Measurements from ENCODE around the gene SEMA5A.

The SEMA5A gene

DNA sequence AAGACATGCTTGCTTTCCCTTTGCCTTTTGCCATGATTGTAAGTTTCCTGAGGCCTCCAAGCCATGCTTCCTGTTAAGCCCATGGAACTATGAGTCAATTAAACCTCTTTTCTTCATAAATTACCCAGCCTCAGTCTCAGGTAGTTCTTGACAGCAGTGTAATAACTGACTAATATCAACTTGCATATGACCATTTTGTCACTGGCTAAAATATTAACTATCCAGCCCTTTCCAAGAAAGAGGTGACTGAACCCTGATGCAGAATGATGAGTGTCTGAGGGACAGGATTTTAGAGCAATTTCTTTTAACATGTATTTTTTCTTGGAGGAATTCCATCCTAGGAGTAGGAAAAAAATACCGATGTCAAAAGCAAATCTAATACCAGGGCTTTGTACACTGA is 266.1 kb downstream of the SEMA5A start:
- H3K23ac ChIP-seq (ENCODE audit: low read length) = no peak overlapping the region
- H4K5ac ChIP-seq (ENCODE audit: low read length) = no peak overlapping the region
- H3K4me2 ChIP-seq (ENCODE audit: low read length) = no peak overlapping the region
- no peaks in the 10 kb centered on the region for H3K36me3 ChIP-seq (ENCODE audit: control insufficient read depth, insufficient read depth, low read length)
- DNase-seq = no peak
- no peak overlapping the region for H3K18ac ChIP-seq (ENCODE audit: low read length)
- H4K8ac ChIP-seq (ENCODE audit: low read depth, low read length) = no peak overlapping the region
- H3K4ac ChIP-seq (ENCODE audit: low read depth, low read length) = no peak overlapping the region
- no peaks in the 10 kb centered on the region for H3K79me2 ChIP-seq (ENCODE audit: control insufficient read depth, insufficient read depth, low read length)
- no peak overlapping the region for H2BK15ac ChIP-seq (replicated peaks; ENCODE audit: low read depth)
- H3K4me3 ChIP-seq (ENCODE audit: low read length) = no peak overlapping the region
- no peak overlapping the region for H2BK120ac ChIP-seq (ENCODE audit: low read depth, low read length)
- no peaks in the 10 kb centered on the region for H3K79me1 ChIP-seq (ENCODE audit: low read length)
- no peak overlapping the region for H3K56ac ChIP-seq (ENCODE audit: low read length)
- H3K27ac ChIP-seq (ENCODE audit: low read depth, low read length) = no peak overlapping the region
- no CpG with 5 or more reads among the region's 1 CpG for WGBS (ENCODE audit: extremely low coverage, insufficient coverage, low lambda C conversion rate)
- no peak overlapping the region for H3K9ac ChIP-seq (ENCODE audit: low read length)
- no peak overlapping the region for H2BK5ac ChIP-seq (ENCODE audit: low read length)
- H3K4me1 ChIP-seq (ENCODE audit: control insufficient read depth, low read depth, low read length) = no peaks in the 10 kb centered on the region
- no peaks in the 10 kb centered on the region for H3K27me3 ChIP-seq (ENCODE audit: insufficient read depth, low read length, poor library complexity)
- no peak overlapping the region for H2AK5ac ChIP-seq (ENCODE audit: low read length)

DNA sequence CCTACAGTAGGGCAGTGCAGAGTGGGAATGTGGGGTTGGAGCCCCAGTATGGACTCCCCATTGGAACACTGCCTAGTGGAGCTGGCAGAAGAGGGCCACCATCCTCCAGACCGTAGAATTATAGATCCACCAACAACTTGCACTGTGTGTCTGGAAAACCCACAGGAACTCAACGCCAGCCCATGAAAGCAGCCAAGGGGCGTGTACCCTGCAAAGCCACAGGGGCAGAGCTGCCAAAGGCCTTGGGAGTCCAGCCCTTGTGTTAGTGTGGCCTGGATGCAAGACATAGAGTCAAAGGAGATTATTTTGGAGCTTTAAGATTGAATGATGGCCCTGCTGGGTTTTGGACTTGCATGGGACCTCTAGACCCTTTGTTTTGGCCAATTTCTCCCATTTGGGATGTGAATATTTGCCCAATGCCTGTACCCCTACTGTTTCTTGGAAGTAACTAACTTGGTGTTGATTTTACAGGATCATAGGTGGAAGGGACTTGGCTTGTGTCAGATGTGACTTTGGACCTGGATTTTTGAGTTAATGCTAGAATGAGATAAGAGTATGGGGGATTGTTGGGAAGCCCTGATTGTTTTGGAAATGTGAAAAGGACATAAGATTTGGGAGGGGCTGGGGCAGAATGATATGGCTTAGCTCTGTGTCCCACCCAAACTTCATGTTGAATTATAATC is 266.8 kb downstream of the SEMA5A start:
- H4K5ac ChIP-seq (ENCODE audit: low read length) = no peak overlapping the region
- H2BK120ac ChIP-seq (ENCODE audit: low read depth, low read length) = no peak overlapping the region
- H3K79me1 ChIP-seq (ENCODE audit: low read length) = no peaks in the 10 kb centered on the region
- H3K56ac ChIP-seq (ENCODE audit: low read length) = no peak overlapping the region
- H3K79me2 ChIP-seq (ENCODE audit: control insufficient read depth, insufficient read depth, low read length) = no peaks in the 10 kb centered on the region
- no peak overlapping the region for H3K4me2 ChIP-seq (ENCODE audit: low read length)
- H2BK15ac ChIP-seq (replicated peaks; ENCODE audit: low read depth) = no peak overlapping the region
- WGBS (ENCODE audit: extremely low coverage, insufficient coverage, low lambda C conversion rate) = no CpG with 5 or more reads among the region's 3 CpGs
- H2AK5ac ChIP-seq (ENCODE audit: low read length) = no peak overlapping the region
- no peaks in the 10 kb centered on the region for H3K4me1 ChIP-seq (ENCODE audit: control insufficient read depth, low read depth, low read length)
- no peak overlapping the region for H3K9ac ChIP-seq (ENCODE audit: low read length)
- H3K27ac ChIP-seq (ENCODE audit: low read depth, low read length) = no peak overlapping the region
- H2BK5ac ChIP-seq (ENCODE audit: low read length) = no peak overlapping the region
- H3K4me3 ChIP-seq (ENCODE audit: low read length) = no peak overlapping the region
- H3K23ac ChIP-seq (ENCODE audit: low read length) = no peak overlapping the region
- no peak overlapping the region for H4K8ac ChIP-seq (ENCODE audit: low read depth, low read length)
- no peak for DNase-seq
- H3K18ac ChIP-seq (ENCODE audit: low read length) = no peak overlapping the region
- no peaks in the 10 kb centered on the region for H3K36me3 ChIP-seq (ENCODE audit: control insufficient read depth, insufficient read depth, low read length)
- H3K4ac ChIP-seq (ENCODE audit: low read depth, low read length) = no peak overlapping the region
- no peaks in the 10 kb centered on the region for H3K27me3 ChIP-seq (ENCODE audit: insufficient read depth, low read length, poor library complexity)

DNA sequence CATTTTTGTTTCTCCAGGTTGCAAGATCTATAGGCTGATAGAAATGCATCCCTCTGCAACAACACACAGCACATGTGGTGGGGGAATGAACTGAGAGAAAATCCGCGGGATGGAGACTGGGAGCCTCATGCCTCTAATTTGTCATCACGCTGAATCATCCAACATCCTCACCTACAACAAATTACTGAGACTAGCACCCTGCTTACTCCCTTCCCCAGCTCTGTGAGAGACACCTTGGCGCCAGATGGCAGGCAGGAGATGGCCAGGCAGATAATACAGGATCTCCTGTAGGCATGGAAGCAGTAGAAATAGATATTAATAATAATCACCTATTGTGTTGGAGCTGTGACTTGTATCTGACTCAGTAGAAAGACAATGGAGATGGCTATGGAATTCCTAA is 276.9 kb downstream of the SEMA5A start:
- no peak overlapping the region for H3K18ac ChIP-seq (ENCODE audit: low read length)
- H3K36me3 ChIP-seq (ENCODE audit: control insufficient read depth, insufficient read depth, low read length) = no peaks in the 10 kb centered on the region
- H3K56ac ChIP-seq (ENCODE audit: low read length) = no peak overlapping the region
- no peaks in the 10 kb centered on the region for H3K27me3 ChIP-seq (ENCODE audit: insufficient read depth, low read length, poor library complexity)
- H3K4me2 ChIP-seq (ENCODE audit: low read length) = no peak overlapping the region
- no peak overlapping the region for H3K23ac ChIP-seq (ENCODE audit: low read length)
- no peak overlapping the region for H3K4ac ChIP-seq (ENCODE audit: low read depth, low read length)
- H2BK120ac ChIP-seq (ENCODE audit: low read depth, low read length) = no peak overlapping the region
- peak; percentile 56 for DNase-seq
- no peak overlapping the region for H3K4me3 ChIP-seq (ENCODE audit: low read length)
- H3K9ac ChIP-seq (ENCODE audit: low read length) = no peak overlapping the region
- no peak overlapping the region for H2BK5ac ChIP-seq (ENCODE audit: low read length)
- H3K4me1 ChIP-seq (ENCODE audit: control insufficient read depth, low read depth, low read length) = peaks cover 11% of the 10 kb centered on the region
- H3K27ac ChIP-seq (ENCODE audit: low read depth, low read length) = no peak overlapping the region
- H4K8ac ChIP-seq (ENCODE audit: low read depth, low read length) = no peak overlapping the region
- H3K79me2 ChIP-seq (ENCODE audit: control insufficient read depth, insufficient read depth, low read length) = no peaks in the 10 kb centered on the region
- WGBS (ENCODE audit: extremely low coverage, insufficient coverage, low lambda C conversion rate) = no CpG with 5 or more reads among the region's 4 CpGs
- no peaks in the 10 kb centered on the region for H3K79me1 ChIP-seq (ENCODE audit: low read length)
- no peak overlapping the region for H4K5ac ChIP-seq (ENCODE audit: low read length)
- H2BK15ac ChIP-seq (replicated peaks; ENCODE audit: low read depth) = no peak overlapping the region
- H2AK5ac ChIP-seq (ENCODE audit: low read length) = no peak overlapping the region

DNA sequence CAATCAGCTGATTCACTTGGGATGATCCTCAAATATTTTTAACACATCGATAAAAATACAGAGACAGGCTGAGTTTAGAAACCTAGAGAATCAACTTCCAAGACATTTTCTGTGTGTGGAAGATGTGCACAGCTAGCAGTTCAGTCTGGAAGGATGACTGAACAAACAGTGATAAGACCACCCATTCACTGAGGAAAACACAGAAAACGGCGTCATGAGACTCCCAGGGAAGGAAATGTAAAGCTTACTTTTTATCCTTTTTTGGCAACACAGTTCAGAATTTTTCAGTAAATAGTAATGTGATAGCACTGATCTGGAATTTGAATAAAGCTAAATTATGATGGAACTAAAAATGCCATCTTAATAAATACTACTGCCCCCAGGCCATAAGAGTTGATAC is 277.6 kb downstream of the SEMA5A start:
- H2BK120ac ChIP-seq (ENCODE audit: low read depth, low read length) = no peak overlapping the region
- no CpG with 5 or more reads among the region's 3 CpGs for WGBS (ENCODE audit: extremely low coverage, insufficient coverage, low lambda C conversion rate)
- no peaks in the 10 kb centered on the region for H3K36me3 ChIP-seq (ENCODE audit: control insufficient read depth, insufficient read depth, low read length)
- H3K4ac ChIP-seq (ENCODE audit: low read depth, low read length) = no peak overlapping the region
- H3K56ac ChIP-seq (ENCODE audit: low read length) = peak overlapping the region; percentile 15
- H4K8ac ChIP-seq (ENCODE audit: low read depth, low read length) = no peak overlapping the region
- H3K4me3 ChIP-seq (ENCODE audit: low read length) = no peak overlapping the region
- H2AK5ac ChIP-seq (ENCODE audit: low read length) = no peak overlapping the region
- no peak overlapping the region for H2BK5ac ChIP-seq (ENCODE audit: low read length)
- H3K23ac ChIP-seq (ENCODE audit: low read length) = no peak overlapping the region
- peaks cover 11% of the 10 kb centered on the region for H3K4me1 ChIP-seq (ENCODE audit: control insufficient read depth, low read depth, low read length)
- H3K4me2 ChIP-seq (ENCODE audit: low read length) = no peak overlapping the region
- no peak overlapping the region for H3K9ac ChIP-seq (ENCODE audit: low read length)
- H3K27me3 ChIP-seq (ENCODE audit: insufficient read depth, low read length, poor library complexity) = no peaks in the 10 kb centered on the region
- no peak overlapping the region for H3K18ac ChIP-seq (ENCODE audit: low read length)
- no peaks in the 10 kb centered on the region for H3K79me1 ChIP-seq (ENCODE audit: low read length)
- no peak overlapping the region for H2BK15ac ChIP-seq (replicated peaks; ENCODE audit: low read depth)
- no peak for DNase-seq
- H3K27ac ChIP-seq (ENCODE audit: low read depth, low read length) = no peak overlapping the region
- H3K79me2 ChIP-seq (ENCODE audit: control insufficient read depth, insufficient read depth, low read length) = no peaks in the 10 kb centered on the region
- H4K5ac ChIP-seq (ENCODE audit: low read length) = no peak overlapping the region

- peak; percentile 90 for DNase-seq
- H3K4me2 ChIP-seq (ENCODE audit: low read length) = no peak overlapping the region
- no peak overlapping the region for H3K27ac ChIP-seq (ENCODE audit: low read depth, low read length)
- 100% methylated on average over 3 of the region's 17 CpGs for WGBS (ENCODE audit: extremely low coverage, insufficient coverage, low lambda C conversion rate)
- H3K23ac ChIP-seq (ENCODE audit: low read length) = no peak overlapping the region
- H3K4me3 ChIP-seq (ENCODE audit: low read length) = no peak overlapping the region
- H2BK5ac ChIP-seq (ENCODE audit: low read length) = no peak overlapping the region
- H3K36me3 ChIP-seq (ENCODE audit: control insufficient read depth, insufficient read depth, low read length) = no peaks in the 10 kb centered on the region
- H2AK5ac ChIP-seq (ENCODE audit: low read length) = no peak overlapping the region
- H3K4ac ChIP-seq (ENCODE audit: low read depth, low read length) = no peak overlapping the region
- H2BK15ac ChIP-seq (replicated peaks; ENCODE audit: low read depth) = no peak overlapping the region
- H3K9ac ChIP-seq (ENCODE audit: low read length) = no peak overlapping the region
- H3K4me1 ChIP-seq (ENCODE audit: control insufficient read depth, low read depth, low read length) = peaks cover 11% of the 10 kb centered on the region
- no peak overlapping the region for H2BK120ac ChIP-seq (ENCODE audit: low read depth, low read length)
- H3K56ac ChIP-seq (ENCODE audit: low read length) = no peak overlapping the region
- peaks cover 2% of the 10 kb centered on the region for H3K79me1 ChIP-seq (ENCODE audit: low read length)
- no peaks in the 10 kb centered on the region for H3K27me3 ChIP-seq (ENCODE audit: insufficient read depth, low read length, poor library complexity)
- no peak overlapping the region for H3K18ac ChIP-seq (ENCODE audit: low read length)
- H4K8ac ChIP-seq (ENCODE audit: low read depth, low read length) = no peak overlapping the region
- no peaks in the 10 kb centered on the region for H3K79me2 ChIP-seq (ENCODE audit: control insufficient read depth, insufficient read depth, low read length)
- H4K5ac ChIP-seq (ENCODE audit: low read length) = no peak overlapping the region
Measured at GRCh38 chr5:9265441-9266287, 280.2 kb downstream of the SEMA5A start.
